ENCODE data around the gene GIT1.

Gene GIT1

GRCh38 chr17:29612404-29613280, 23.2 kb upstream of the GIT1 start:
- H2AFZ ChIP-seq (ENCODE audit: low read depth, low read length) = no peak overlapping the region
- H3K4me3 ChIP-seq (ENCODE audit: low read length) = no peak overlapping the region
- peaks cover 56% of the 10 kb centered on the region for H3K36me3 ChIP-seq (ENCODE audit: insufficient read depth, low read length)
- peaks cover 13% of the 10 kb centered on the region for H3K9me3 ChIP-seq (ENCODE audit: low read length)
- no peaks in the 10 kb centered on the region for H3K4me1 ChIP-seq (ENCODE audit: insufficient read depth, low read length)
- no peaks in the 10 kb centered on the region for H3K27me3 ChIP-seq (ENCODE audit: insufficient read depth, low read length)

GRCh38 chr17:29612094-29612403, 22.6 kb upstream of the GIT1 start:
- Histone ChIP-seq H3K4me3 (ENCODE audit: low read length) (no peak overlapping the region), H2AFZ (ENCODE audit: low read depth, low read length) (no peak overlapping the region), H3K36me3 (ENCODE audit: insufficient read depth, low read length) (peaks cover 56% of the 10 kb centered on the region), H3K9me3 (ENCODE audit: low read length) (peaks cover 13% of the 10 kb centered on the region), H3K4me1 (ENCODE audit: insufficient read depth, low read length) (no peaks in the 10 kb centered on the region), H3K27me3 (ENCODE audit: insufficient read depth, low read length) (no peaks in the 10 kb centered on the region)

GRCh38 chr17:29611351-29612093, 22.1 kb upstream of the GIT1 start:
- no peak overlapping the region for H3K4me3 ChIP-seq (ENCODE audit: low read length)
- H3K4me1 ChIP-seq (ENCODE audit: insufficient read depth, low read length) = no peaks in the 10 kb centered on the region
- H3K27me3 ChIP-seq (ENCODE audit: insufficient read depth, low read length) = no peaks in the 10 kb centered on the region
- peaks cover 13% of the 10 kb centered on the region for H3K9me3 ChIP-seq (ENCODE audit: low read length)
- no peak overlapping the region for H2AFZ ChIP-seq (ENCODE audit: low read depth, low read length)
- H3K36me3 ChIP-seq (ENCODE audit: insufficient read depth, low read length) = peaks cover 56% of the 10 kb centered on the region

GRCh38 chr17:29610395-29610794, 20.9 kb upstream of the GIT1 start:
- no peaks in the 10 kb centered on the region for H3K27me3 ChIP-seq (ENCODE audit: insufficient read depth, low read length)
- H3K4me3 ChIP-seq (ENCODE audit: low read length) = no peak overlapping the region
- no peaks in the 10 kb centered on the region for H3K4me1 ChIP-seq (ENCODE audit: insufficient read depth, low read length)
- H3K9me3 ChIP-seq (ENCODE audit: low read length) = peaks cover 10% of the 10 kb centered on the region
- H2AFZ ChIP-seq (ENCODE audit: low read depth, low read length) = no peak overlapping the region
- peaks cover 56% of the 10 kb centered on the region for H3K36me3 ChIP-seq (ENCODE audit: insufficient read depth, low read length)

GRCh38 chr17:29608986-29609385, 19.5 kb upstream of the GIT1 start:
- H2AFZ ChIP-seq (ENCODE audit: low read depth, low read length) = no peak overlapping the region
- H3K36me3 ChIP-seq (ENCODE audit: insufficient read depth, low read length) = peaks cover 51% of the 10 kb centered on the region
- H3K4me1 ChIP-seq (ENCODE audit: insufficient read depth, low read length) = no peaks in the 10 kb centered on the region
- peaks cover 10% of the 10 kb centered on the region for H3K9me3 ChIP-seq (ENCODE audit: low read length)
- no peak overlapping the region for H3K4me3 ChIP-seq (ENCODE audit: low read length)
- no peaks in the 10 kb centered on the region for H3K27me3 ChIP-seq (ENCODE audit: insufficient read depth, low read length)

GRCh38 chr17:29607557-29608195, 18.2 kb upstream of the GIT1 start:
- Histone ChIP-seq H3K27me3 (ENCODE audit: insufficient read depth, low read length) (no peaks in the 10 kb centered on the region), H3K4me1 (ENCODE audit: insufficient read depth, low read length) (no peaks in the 10 kb centered on the region), H3K9me3 (ENCODE audit: low read length) (peaks cover 7% of the 10 kb centered on the region), H2AFZ (ENCODE audit: low read depth, low read length) (no peak overlapping the region), H3K36me3 (ENCODE audit: insufficient read depth, low read length) (peaks cover 42% of the 10 kb centered on the region), H3K4me3 (ENCODE audit: low read length) (no peak overlapping the region)

GRCh38 chr17:29603109-29603674, 13.7 kb upstream of the GIT1 start:
- Histone ChIP-seq H2AFZ (ENCODE audit: low read depth, low read length) (no peak overlapping the region), H3K4me3 (ENCODE audit: low read length) (no peak overlapping the region), H3K4me1 (ENCODE audit: insufficient read depth, low read length) (no peaks in the 10 kb centered on the region), H3K27me3 (ENCODE audit: insufficient read depth, low read length) (no peaks in the 10 kb centered on the region), H3K9me3 (ENCODE audit: low read length) (no peaks in the 10 kb centered on the region), H3K36me3 (ENCODE audit: insufficient read depth, low read length) (peaks cover 3% of the 10 kb centered on the region)

- Histone ChIP-seq H3K27me3 (ENCODE audit: insufficient read depth, low read length) (no peaks in the 10 kb centered on the region), H2AFZ (ENCODE audit: low read depth, low read length) (no peak overlapping the region), H3K4me1 (ENCODE audit: insufficient read depth, low read length) (peaks cover 34% of the 10 kb centered on the region), H3K36me3 (ENCODE audit: insufficient read depth, low read length) (no peaks in the 10 kb centered on the region), H3K4me3 (ENCODE audit: low read length) (no peak overlapping the region), H3K9me3 (ENCODE audit: low read length) (no peaks in the 10 kb centered on the region)
These were observed 8.1 kb upstream of the GIT1 start for GRCh38 chr17:29597361-29598172.

GRCh38 chr17:29596811-29597210, 7.4 kb upstream of the GIT1 start:
- H2AFZ ChIP-seq (ENCODE audit: low read depth, low read length) = no peak overlapping the region
- peaks cover 41% of the 10 kb centered on the region for H3K4me1 ChIP-seq (ENCODE audit: insufficient read depth, low read length)
- H3K36me3 ChIP-seq (ENCODE audit: insufficient read depth, low read length) = no peaks in the 10 kb centered on the region
- H3K9me3 ChIP-seq (ENCODE audit: low read length) = no peaks in the 10 kb centered on the region
- no peak overlapping the region for H3K4me3 ChIP-seq (ENCODE audit: low read length)
- no peaks in the 10 kb centered on the region for H3K27me3 ChIP-seq (ENCODE audit: insufficient read depth, low read length)

- Histone ChIP-seq H3K36me3 (ENCODE audit: insufficient read depth, low read length) (no peaks in the 10 kb centered on the region), H2AFZ (ENCODE audit: low read depth, low read length) (no peak overlapping the region), H3K27me3 (ENCODE audit: insufficient read depth, low read length) (no peaks in the 10 kb centered on the region), H3K4me1 (ENCODE audit: insufficient read depth, low read length) (peaks cover 46% of the 10 kb centered on the region), H3K9me3 (ENCODE audit: low read length) (no peaks in the 10 kb centered on the region), H3K4me3 (ENCODE audit: low read length) (no peak overlapping the region)
These were observed 6.7 kb upstream of the GIT1 start for GRCh38 chr17:29595943-29596774.

- Histone ChIP-seq H3K4me3 (ENCODE audit: low read length) (no peak overlapping the region), H3K36me3 (ENCODE audit: insufficient read depth, low read length) (no peaks in the 10 kb centered on the region), H3K27me3 (ENCODE audit: insufficient read depth, low read length) (no peaks in the 10 kb centered on the region), H2AFZ (ENCODE audit: low read depth, low read length) (no peak overlapping the region), H3K9me3 (ENCODE audit: low read length) (no peaks in the 10 kb centered on the region), H3K4me1 (ENCODE audit: insufficient read depth, low read length) (peaks cover 54% of the 10 kb centered on the region)
These were observed 5.9 kb upstream of the GIT1 start for GRCh38 chr17:29595107-29595942.

Measured in neuron (in vitro differentiated cells).